Tibial artery (tissue), 4 donors: ENCODE data around the gene C4BPB.
"Not testable (repeated sequence)": the region's sequence is repeated elsewhere in the genome, so short reads cannot be mapped to it uniquely, and the experiment has no call there.

Experiments
- DNase-seq, 2 donors: peaks; one replicate each; pipeline ENCODE4 v3.0.0-alpha.2; 2019
- H3K27ac ChIP-seq, 2 donors: fragments of 200-600 bp; sonication (generic) in 1 of 2; 1 replicate in 1 of 2; 2 replicates in 1 of 2; pipeline ENCODE4 v1.5.1; 2018 to 2019; ENCODE audit warnings: mild to moderate bottlenecking in 1 of 2
- H3K27me3 ChIP-seq, 2 donors: fragments of 200-600 bp; sonication (generic) in 1 of 2; one replicate each; pipeline versions ENCODE4 v1.5.1 to v1.6.0; 2016 to 2019
- H3K36me3 ChIP-seq, 3 donors: fragments of 200-600 bp; sonication (generic) in 2 of 3; one replicate each; pipeline ENCODE4 v1.5.1; 2016 to 2019; ENCODE audit warnings: mild to moderate bottlenecking in 2 of 3
- H3K4me1 ChIP-seq, 4 donors: fragments of 200-600 bp; sonication (generic) in 2 of 4; 1 replicate in 3 of 4; 2 replicates in 1 of 4; pipeline ENCODE4 v1.5.1; 2016 to 2019
- H3K4me3 ChIP-seq, 2 donors: fragments of 200-600 bp; sonication (generic) in 1 of 2; 1 replicate in 1 of 2; 2 replicates in 1 of 2; pipeline ENCODE4 v1.5.1; 2018 to 2019; ENCODE audit warnings: mild to moderate bottlenecking in 2 of 2
- H3K9me3 ChIP-seq, 3 donors: fragments of 200-600 bp; sonication (generic) in 1 of 3; one replicate each; pipeline ENCODE4 v1.5.1; 2016 to 2019
- CTCF ChIP-seq, 2 experiments: fragments of 200-600 bp in 1 of 2; fragments of 450-650 bp in 1 of 2; IDR thresholded peaks; one replicate each; pipeline ENCODE4 v1.5.1; 2017 to 2019; ENCODE audit warnings: antibody characterized with exemption in 2 of 2, mild to moderate bottlenecking in 1 of 2, moderate library complexity in 1 of 2
- intact Hi-C: fragments of 100-400 bp; cut with DNase I; formaldehyde crosslinking; loops from one replicate; pipeline ENCODE4 v1.15.0; 2023; ENCODE audit warnings: low total_unique reads

Gene C4BPB

GRCh38 chr1:207088701-207089626 lies at the start of gene C4BPB:
Gene C4BPB (plus strand): TSS chr1:207088860. CDS start chr1:207089532, 672 bp downstream.
- Histone ChIP-seq H3K9me3 (no peaks in the 10 kb centered on the region), H3K36me3 (no peaks in the 10 kb centered on the region), H3K27me3 (no peaks in the 10 kb centered on the region), H3K27ac (no peak within 1 kb of the TSS), H3K4me3 (no peak within 1 kb of the TSS), H3K4me1 (no peaks in the 10 kb centered on the region)
- DNase-seq: no peak
- intact Hi-C loops: no loop called here
- no peak for TF ChIP-seq CTCF (IDR thresholded peaks at IDR 0.05)

- no peak for DNase-seq
- intact Hi-C loops: no loop called here
- no peak overlapping the region for H3K4me3 ChIP-seq
- H3K36me3 ChIP-seq: no peaks in the 10 kb centered on the region
- no peaks in the 10 kb centered on the region for H3K9me3 ChIP-seq
- H3K4me1 ChIP-seq: peaks cover 0 to 2% (median 0%) of the 10 kb centered on the region in 4 donors
- no peak for TF ChIP-seq CTCF (IDR thresholded peaks at IDR 0.05)
- H3K27ac ChIP-seq: no peak overlapping the region
- H3K27me3 ChIP-seq: no peaks in the 10 kb centered on the region
Measured at GRCh38 chr1:207039380-207040180, 49.1 kb upstream of the C4BPB start.

- H3K27me3 ChIP-seq: no peaks in the 10 kb centered on the region
- intact Hi-C loops: no loop called here
- no peak overlapping the region for H3K4me3 ChIP-seq
- no peak for TF ChIP-seq CTCF (IDR thresholded peaks at IDR 0.05)
- H3K36me3 ChIP-seq: no peaks in the 10 kb centered on the region
- H3K27ac ChIP-seq: no peak overlapping the region
- no peak for DNase-seq
- H3K4me1 ChIP-seq: peaks cover 0 to 8% (median 0%) of the 10 kb centered on the region in 4 donors
- no peaks in the 10 kb centered on the region for H3K9me3 ChIP-seq
Measured at GRCh38 chr1:207040181-207040533, 48.5 kb upstream of the C4BPB start.

- peaks cover 0 to 21% (median 2%) of the 10 kb centered on the region in 4 donors for H3K4me1 ChIP-seq
- H3K36me3 ChIP-seq, H3K27me3 ChIP-seq, H3K4me3 ChIP-seq, intact Hi-C loops, DNase-seq, H3K9me3 ChIP-seq, H3K27ac ChIP-seq: not testable (repeated sequence)
Measured at GRCh38 chr1:207041397-207041796, 47.3 kb upstream of the C4BPB start.

- intact Hi-C loops: loop anchor here (5.0 kb wide), 1 partner anchor 37 kb away; no protein-coding TSS in a partner anchor
- Histone ChIP-seq H3K27ac (no peak overlapping the region), H3K9me3 (no peaks in the 10 kb centered on the region), H3K27me3 (no peaks in the 10 kb centered on the region), H3K4me3 (no peak overlapping the region), H3K4me1 (peaks cover 0 to 53% (median 15%) of the 10 kb centered on the region in 4 donors), H3K36me3 (peaks cover 14 to 23% (median 15%) of the 10 kb centered on the region in 3 donors)
- no peak for DNase-seq
- TF ChIP-seq CTCF (IDR thresholded peaks at IDR 0.05): no peak
Measured at GRCh38 chr1:207045453-207045852, 43.2 kb upstream of the C4BPB start.
